Thyroid gland (tissue), 4 donors: ENCODE measurements around the gene MRPL45. TPM values are rescaled to one million over a fixed set of nuclear protein-coding genes. Genes with fewer than 3 reads are reported as not detected.
A peak's percentile ranks its signal among the peaks of the same experiment; 100 is the strongest.

Experiments
- DNase-seq, 2 donors: peaks; one replicate each; pipeline ENCODE4 v3.0.0-alpha.2; 2019
- H3K27ac ChIP-seq, 3 donors: fragments of 200-600 bp; sonication (generic); 1 replicate in 2 of 3; 2 replicates in 1 of 3; pipeline ENCODE4 v1.5.1; 2016 to 2019; ENCODE audit warnings: mild to moderate bottlenecking in 1 of 3, moderate library complexity in 1 of 3
- H3K27me3 ChIP-seq: fragments of 200-600 bp; sonication (generic); one replicate; pipeline ENCODE4 v1.5.1; 2019
- H3K36me3 ChIP-seq, 2 donors: fragments of 200-600 bp; sonication (generic); one replicate each; pipeline ENCODE4 v1.5.1; 2016 to 2019
- H3K4me1 ChIP-seq, 2 donors: fragments of 200-600 bp; sonication (generic); one replicate each; pipeline ENCODE4 v1.5.1; 2017 to 2019
- H3K4me3 ChIP-seq, 3 donors: fragments of 200-600 bp; sonication (generic); replicated peaks in 1 of 3; 1 replicate in 2 of 3; 2 replicates in 1 of 3; pipeline ENCODE4 v1.5.1; 2016; ENCODE audit warnings: mild to moderate bottlenecking in 1 of 3
- H3K9me3 ChIP-seq: fragments of 200-600 bp; sonication (generic); one replicate; pipeline ENCODE4 v1.5.1; 2017
- POLR2A ChIP-seq, 2 donors: fragments of 450-650 bp; IDR thresholded peaks; one replicate each; pipeline ENCODE4 v1.6.1; 2017; ENCODE audit warnings: antibody characterized with exemption in 2 of 2, mild to moderate bottlenecking in 2 of 2, moderate library complexity in 1 of 2
- WGBS, 2 donors: methylation state at CpG; one replicate each; pipeline ENCODE4 v1.1.5; 2017; 5-methylcytosine and 5-hydroxymethylcytosine counted together
- intact Hi-C: fragments of 100-400 bp; cut with DNase I; formaldehyde crosslinking; loops from one replicate; pipeline ENCODE4 v1.15.1; 2023
- total RNA-seq, 4 donors: library from RNA; depleted of rRNA; stranded (reverse); fragments of >200 nt; gene quantifications; one replicate each; pipeline ENCODE4 v1.2.3, GENCODE V29; 2016
- TF ChIP-seq, protein P1 (sequence below), 6 experiments: fragments of 200-600 bp in 3 of 6; fragments of 450-650 bp in 3 of 6; sonication (generic) in 3 of 6; IDR thresholded peaks; one replicate each; pipeline ENCODE4 v1.5.1; 2016 to 2019; ENCODE audit warnings: antibody characterized with exemption in 6 of 6, mild to moderate bottlenecking in 2 of 6, inconsistent platforms in 1 of 6, moderate library complexity in 1 of 6

The MRPL45 gene
- total RNA-seq, 4 donors from 2014 or later: 26.6 to 38.3 (median 30.3) TPM

DNA sequence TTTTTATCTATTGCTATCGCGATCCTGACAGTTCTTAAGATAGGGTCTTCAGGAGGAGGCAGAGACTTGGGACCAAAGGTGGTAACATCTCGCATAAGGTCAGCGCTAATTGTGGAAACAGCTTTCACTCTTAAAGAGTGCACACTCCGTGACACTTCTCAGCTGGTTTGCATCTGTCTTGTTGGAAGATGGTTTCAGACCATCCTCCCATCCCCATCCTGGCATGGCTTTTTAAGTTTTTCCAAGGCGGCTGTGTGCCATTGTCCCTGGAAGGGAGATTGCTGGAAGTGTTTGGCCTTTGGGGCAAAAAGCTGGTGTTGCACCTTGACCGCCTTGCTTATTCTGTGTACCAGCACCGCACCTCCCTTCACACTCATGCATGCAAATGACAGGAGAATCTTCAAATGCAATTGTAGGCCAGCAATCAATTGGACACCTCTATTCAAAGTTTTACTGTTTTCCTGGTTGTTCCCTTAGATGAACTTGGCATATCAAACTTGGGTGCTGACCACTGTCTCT lies 56.2 kb downstream of the MRPL45 start:
- H3K27ac ChIP-seq: peak overlapping the region in 2 of 3 donors; percentile 68 to 71
- DNase-seq: no peak
- H3K4me3 ChIP-seq: peak overlapping the region in 1 of 3 donors; percentile 95
- H3K4me1 ChIP-seq: peaks cover 46 to 49% of the 10 kb centered on the region in 2 donors
- no peaks in the 10 kb centered on the region for H3K27me3 ChIP-seq
- no peaks in the 10 kb centered on the region for H3K36me3 ChIP-seq
- 17 to 24% methylated on average over 8 of the region's 8 CpGs for WGBS, 2 donors
- no peaks in the 10 kb centered on the region for H3K9me3 ChIP-seq
- TF ChIP-seq POLR2A (IDR thresholded peaks at IDR 0.05): no peak
- TF ChIP-seq, protein P1, sequence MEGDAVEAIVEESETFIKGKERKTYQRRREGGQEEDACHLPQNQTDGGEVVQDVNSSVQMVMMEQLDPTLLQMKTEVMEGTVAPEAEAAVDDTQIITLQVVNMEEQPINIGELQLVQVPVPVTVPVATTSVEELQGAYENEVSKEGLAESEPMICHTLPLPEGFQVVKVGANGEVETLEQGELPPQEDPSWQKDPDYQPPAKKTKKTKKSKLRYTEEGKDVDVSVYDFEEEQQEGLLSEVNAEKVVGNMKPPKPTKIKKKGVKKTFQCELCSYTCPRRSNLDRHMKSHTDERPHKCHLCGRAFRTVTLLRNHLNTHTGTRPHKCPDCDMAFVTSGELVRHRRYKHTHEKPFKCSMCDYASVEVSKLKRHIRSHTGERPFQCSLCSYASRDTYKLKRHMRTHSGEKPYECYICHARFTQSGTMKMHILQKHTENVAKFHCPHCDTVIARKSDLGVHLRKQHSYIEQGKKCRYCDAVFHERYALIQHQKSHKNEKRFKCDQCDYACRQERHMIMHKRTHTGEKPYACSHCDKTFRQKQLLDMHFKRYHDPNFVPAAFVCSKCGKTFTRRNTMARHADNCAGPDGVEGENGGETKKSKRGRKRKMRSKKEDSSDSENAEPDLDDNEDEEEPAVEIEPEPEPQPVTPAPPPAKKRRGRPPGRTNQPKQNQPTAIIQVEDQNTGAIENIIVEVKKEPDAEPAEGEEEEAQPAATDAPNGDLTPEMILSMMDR (IDR thresholded peaks at IDR 0.05): no peak
- intact Hi-C loops: no loop called here

DNA sequence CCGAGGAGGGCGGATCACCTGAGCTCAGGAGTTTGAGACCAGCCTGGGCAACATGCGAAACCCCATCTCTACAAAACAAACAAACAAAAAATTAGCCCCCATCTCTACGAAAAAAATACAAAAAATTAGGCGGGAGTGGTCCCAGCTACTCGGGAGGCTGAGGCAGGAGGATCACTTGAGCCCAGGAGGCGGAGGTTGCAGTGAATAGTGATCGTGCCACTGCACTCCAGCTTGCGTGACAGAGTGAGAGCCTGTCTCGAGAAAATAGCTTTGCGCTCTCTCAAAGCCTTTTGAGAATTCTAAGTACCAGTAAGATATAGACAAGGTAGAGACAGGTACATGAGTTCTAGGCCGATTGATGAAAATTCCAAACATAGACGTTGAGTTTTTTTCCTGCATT lies 56.7 kb downstream of the MRPL45 start:
- Histone ChIP-seq H3K27me3 (no peaks in the 10 kb centered on the region), H3K27ac (no peak overlapping the region), H3K4me1 (peaks cover 50 to 55% of the 10 kb centered on the region in 2 donors), H3K4me3 (peak overlapping the region in 1 of 3 donors; percentile 95), H3K9me3 (no peaks in the 10 kb centered on the region), H3K36me3 (no peaks in the 10 kb centered on the region)
- TF ChIP-seq POLR2A (IDR thresholded peaks at IDR 0.05): no peak
- TF ChIP-seq, protein P1 (IDR thresholded peaks at IDR 0.05): no peak
- 75 to 78% methylated on average over 13 of the region's 13 CpGs for WGBS, 2 donors
- DNase-seq: no peak
- intact Hi-C loops: no loop called here

DNA sequence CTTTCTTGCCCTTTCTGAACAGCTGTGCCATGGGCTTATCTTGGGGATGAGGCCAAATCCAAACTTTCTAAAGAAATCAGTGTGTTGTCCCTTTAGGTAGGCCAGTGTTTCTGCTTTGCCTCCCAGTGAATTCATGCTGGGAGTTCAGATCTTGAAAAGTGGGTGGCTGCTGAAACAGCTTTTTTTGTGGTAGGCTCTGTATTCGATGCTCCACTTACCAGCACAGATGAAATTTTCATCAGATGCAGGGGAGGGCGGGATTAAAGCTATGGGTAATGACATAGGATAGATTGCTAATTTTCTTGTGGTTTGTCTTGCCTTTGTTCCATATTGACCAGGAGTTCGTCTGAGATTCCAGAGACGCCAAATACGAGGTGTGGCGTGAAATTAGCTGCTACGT lies 57.5 kb downstream of the MRPL45 start:
- H3K27me3 ChIP-seq: no peaks in the 10 kb centered on the region
- no peaks in the 10 kb centered on the region for H3K9me3 ChIP-seq
- intact Hi-C loops: no loop called here
- WGBS, 2 donors: 90 to 96% methylated on average over 7 of the region's 7 CpGs
- peaks cover 54 to 61% of the 10 kb centered on the region in 2 donors for H3K4me1 ChIP-seq
- TF ChIP-seq POLR2A (IDR thresholded peaks at IDR 0.05): no peak
- TF ChIP-seq, protein P1 (IDR thresholded peaks at IDR 0.05): no peak
- no peak overlapping the region for H3K27ac ChIP-seq
- H3K36me3 ChIP-seq: no peaks in the 10 kb centered on the region
- no peak overlapping the region for H3K4me3 ChIP-seq
- DNase-seq: no peak

DNA sequence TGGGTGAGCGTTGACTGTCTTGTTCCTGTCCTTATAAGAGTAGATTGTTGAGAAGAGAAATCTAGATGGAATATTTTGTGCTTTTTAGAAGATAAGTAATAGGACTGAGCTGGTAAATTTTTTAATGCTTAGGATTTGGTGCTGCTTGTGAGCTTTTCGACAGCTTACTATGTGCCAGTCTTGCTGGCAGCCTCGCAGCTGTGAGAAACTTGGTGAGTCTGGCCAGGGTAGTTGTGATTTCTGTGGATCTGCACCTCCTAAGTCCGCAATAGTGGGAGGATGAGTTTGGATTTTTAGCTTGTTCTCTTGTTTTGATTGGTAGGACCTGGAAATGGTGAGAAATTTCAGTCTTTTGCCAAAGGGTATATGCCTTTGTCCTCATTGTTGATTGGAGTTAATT lies 58.3 kb downstream of the MRPL45 start:
- peaks cover 54 to 61% of the 10 kb centered on the region in 2 donors for H3K4me1 ChIP-seq
- no peak for TF ChIP-seq POLR2A (IDR thresholded peaks at IDR 0.05)
- TF ChIP-seq, protein P1 (IDR thresholded peaks at IDR 0.05): no peak

DNA sequence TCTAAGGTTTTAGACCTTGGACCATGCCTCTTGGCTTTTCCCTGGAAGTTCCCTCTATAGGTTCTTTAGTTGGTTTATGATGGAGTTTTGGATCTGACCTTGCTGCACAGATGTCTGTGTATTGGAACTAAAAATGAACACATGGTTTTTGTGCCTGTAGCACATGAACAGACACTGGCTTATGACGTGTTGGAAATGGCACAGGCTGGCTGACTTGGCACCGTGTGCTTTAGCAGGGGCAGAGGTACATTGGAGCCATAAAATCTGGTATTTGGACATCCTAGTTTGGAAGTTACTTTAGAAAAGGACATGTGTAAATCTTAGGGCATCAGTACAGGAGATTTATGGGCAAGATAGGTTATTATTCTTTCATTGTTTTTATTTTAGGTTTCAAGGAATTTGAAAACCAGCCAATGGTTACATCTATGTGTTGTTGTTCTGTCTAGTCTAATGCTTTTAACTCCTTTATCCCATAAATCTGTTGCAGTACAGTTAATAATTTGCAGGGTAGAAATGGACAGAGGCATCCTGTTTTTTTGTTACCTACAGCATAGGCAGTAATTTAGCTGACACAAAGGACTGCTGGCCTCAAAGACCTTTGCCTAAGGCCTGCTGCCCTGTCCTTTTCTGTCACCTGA lies 60.6 kb downstream of the MRPL45 start:
- TF ChIP-seq, protein P1 (IDR thresholded peaks at IDR 0.05): no peak
- TF ChIP-seq POLR2A (IDR thresholded peaks at IDR 0.05): no peak
- H3K9me3 ChIP-seq: no peaks in the 10 kb centered on the region
- no peaks in the 10 kb centered on the region for H3K36me3 ChIP-seq
- peaks cover 51 to 64% of the 10 kb centered on the region in 2 donors for H3K4me1 ChIP-seq
- H3K4me3 ChIP-seq: no peak overlapping the region
- DNase-seq: no peak
- WGBS, 2 donors: 20 to 35% methylated on average over 2 of the region's 2 CpGs
- no peak overlapping the region for H3K27ac ChIP-seq
- no peaks in the 10 kb centered on the region for H3K27me3 ChIP-seq
- intact Hi-C loops: no loop called here

More for the DNA sequence above, 58.3 kb downstream of the MRPL45 start:
- H3K4me3 ChIP-seq: no peak overlapping the region
- H3K36me3 ChIP-seq: no peaks in the 10 kb centered on the region
- intact Hi-C loops: no loop called here
- no peaks in the 10 kb centered on the region for H3K9me3 ChIP-seq
- no peak for DNase-seq
- 89 to 92% methylated on average over 4 of the region's 4 CpGs for WGBS, 2 donors
- peak overlapping the region in 1 of 3 donors; percentile 14 for H3K27ac ChIP-seq
- no peaks in the 10 kb centered on the region for H3K27me3 ChIP-seq
